Left lung (tissue), 10 donors: Measurements from ENCODE around the gene PHF11. TPM values are rescaled to one million over a fixed set of nuclear protein-coding genes. Genes with fewer than 3 reads are reported as not detected.

Experiments used
- ATAC-seq: fragments of 200-7000 bp; cut with Tn5 transposase; one replicate; pipeline ENCODE4 v1.9.1; 2020; ENCODE audit warnings: moderate library complexity
- DNase-seq, 4 donors: peaks; one replicate each; pipeline ENCODE4 v3.0.0-alpha.2; 2013 to 2020
- H3K27ac ChIP-seq, 2 donors: fragments of 200-600 bp; sonication (generic) in 1 of 2; one replicate each; pipeline versions ENCODE4 v1.5.0 to v1.8.0; 2020 to 2021
- H3K27me3 ChIP-seq, 2 donors: fragments of 200-600 bp; sonication (generic) in 1 of 2; one replicate each; pipeline versions ENCODE4 v1.5.0 to v1.8.0; 2020 to 2021
- H3K36me3 ChIP-seq, 2 donors: fragments of 200-600 bp; sonication (generic) in 1 of 2; one replicate each; pipeline versions ENCODE4 v1.5.0 to v1.8.0; 2020 to 2021
- H3K4me1 ChIP-seq, 2 donors: fragments of 200-600 bp; one replicate each; pipeline ENCODE4 v1.8.0; 2021
- H3K4me3 ChIP-seq, 2 donors: fragments of 200-600 bp; sonication (generic) in 1 of 2; one replicate each; pipeline versions ENCODE4 v1.5.0 to v1.8.0; 2020 to 2021; ENCODE audit warnings: mild to moderate bottlenecking in 1 of 2
- H3K9me3 ChIP-seq, 2 donors: fragments of 200-600 bp; sonication (generic) in 1 of 2; one replicate each; pipeline versions ENCODE4 v1.5.0 to v1.8.0; 2020 to 2021
- CTCF ChIP-seq, 2 donors: fragments of 200-600 bp; sonication (generic) in 1 of 2; IDR thresholded peaks; one replicate each; pipeline versions ENCODE4 v1.5.0 to v1.8.0; 2021; ENCODE audit warnings: antibody characterized with exemption in 2 of 2
- intact Hi-C, 2 donors: fragments of 100-400 bp; cut with DNase I; formaldehyde crosslinking; loops; one replicate each; pipeline versions ENCODE4 v1.11.2 to v1.14.2; 2022
- polyA plus RNA-seq, 6 donors: library from polyadenylated mRNA; unstranded; fragments of 120-200 nt; gene quantifications; one replicate each; pipeline ENCODE4 v1.2.1, GENCODE V29; 2013; ENCODE audit not compliant: insufficient read length in 6 of 6
- total RNA-seq, 2 donors: library from RNA; stranded (reverse); fragmentation: NEBNext Ultra II Directional; extraction: Animal tissue kit (Norgen Biotek cat#: 25700); gene quantifications; one replicate each; pipeline ENCODE4 v1.2.1, GENCODE V29; 2021
- donor health status: DM: no; HTN: yes; CAD: no.
- donor health status: DM: no; HTN: no; CAD: no.

The PHF11 gene
- total and polyA plus RNA-seq, 8 donors: 42.9 to 80.2 (median 71.4) TPM

- no peak for ATAC-seq
- H3K27me3 ChIP-seq: no peaks in the 10 kb centered on the region
Observed at GRCh38 chr13:49569993-49570689, 74.4 kb downstream of the PHF11 start.

GRCh38 chr13:49571299-49572240 lies 75.8 kb downstream of the PHF11 start:
- Histone ChIP-seq H3K27me3 (no peaks in the 10 kb centered on the region), H3K4me3 (no peak overlapping the region), H3K36me3 (peaks cover 0 to 4% of the 10 kb centered on the region in 2 donors), H3K27ac (no peak overlapping the region), H3K4me1 (peaks cover 3 to 17% of the 10 kb centered on the region in 2 donors), H3K9me3 (no peaks in the 10 kb centered on the region)
- ATAC-seq (peak; percentile 89), DNase-seq (peak in 1 of 4 donors; percentile 37)
- TF ChIP-seq CTCF (IDR thresholded peaks at IDR 0.05): no peak
- intact Hi-C loops: no loop called here

More at GRCh38 chr13:49569993-49570689, 74.4 kb downstream of the PHF11 start:
- H3K4me3 ChIP-seq: no peak overlapping the region
- intact Hi-C loops: no loop called here
- no peak for DNase-seq
- peaks cover 3 to 17% of the 10 kb centered on the region in 2 donors for H3K4me1 ChIP-seq
- H3K36me3 ChIP-seq: peaks cover 0 to 10% of the 10 kb centered on the region in 2 donors
- TF ChIP-seq CTCF (IDR thresholded peaks at IDR 0.05): no peak
- no peak overlapping the region for H3K27ac ChIP-seq
- H3K9me3 ChIP-seq: no peaks in the 10 kb centered on the region

Other genes with a start within 250 kb of the PHF11 start
- 10 to 100 TPM; 11.6 to 12.9 TPM for gene CDADC1, start 248.0 kb upstream of the PHF11 start, total RNA-seq
- 10 to 100 TPM; 13.6 to 17.8 (median 15.1) TPM for gene CDADC1, start 248.0 kb upstream of the PHF11 start, polyA plus RNA-seq
- gene CAB39L, start 51.9 kb upstream of the PHF11 start, total RNA-seq: 10 to 100 TPM in 1 of 2 donors, 1 to 10 TPM in 1; 8.6 to 12.8 TPM
- gene CAB39L, start 51.9 kb upstream of the PHF11 start, polyA plus RNA-seq: 10 to 100 TPM in 3 of 6 donors, 1 to 10 TPM in 3; 9.2 to 11.4 (median 10.1) TPM
- 10 to 100 TPM; 11.4 to 14.0 TPM for gene SETDB2, start 51.7 kb upstream of the PHF11 start, total RNA-seq
- 10 to 100 TPM; 17.6 to 19.6 (median 18.9) TPM for gene SETDB2, start 51.7 kb upstream of the PHF11 start, polyA plus RNA-seq
- gene RCBTB1, start 89.6 kb downstream of the PHF11 start, total RNA-seq: 10 to 100 TPM; 24.1 to 25.4 TPM
- 10 to 100 TPM; 33.3 to 39.8 (median 36.0) TPM for gene RCBTB1, start 89.6 kb downstream of the PHF11 start, polyA plus RNA-seq
- gene ARL11, start 132.6 kb downstream of the PHF11 start, total RNA-seq: 1 to 10 TPM; 2.2 to 7.6 TPM
- under 1 TPM; 0.44 to 0.69 (median 0.56) TPM for gene ARL11, start 132.6 kb downstream of the PHF11 start, polyA plus RNA-seq
- 10 to 100 TPM; 54.6 to 68.7 TPM for gene EBPL, start 195.5 kb downstream of the PHF11 start, total RNA-seq
- gene EBPL, start 195.5 kb downstream of the PHF11 start, polyA plus RNA-seq: 10 to 100 TPM; 54.7 to 79.9 (median 72.7) TPM